Activated CD4-positive, alpha-beta T cell treated with anti-CD3 and anti-CD28 coated beads, Interleukin-2, amount 50 U/mL, for 4 hours (primary cell): ENCODE measurements around the gene DVL3.
A peak's percentile ranks its signal among the peaks of the same experiment; 100 is the strongest.

Experiments used
- DNase-seq, 2 experiments: peaks; one replicate each; pipeline ENCODE4 v3.0.0-alpha.2; 2020

DVL3 gene

GRCh38 chr3:184177767-184178306, 22.7 kb downstream of the DVL3 start:
- DNase-seq: no peak

- DNase-seq: no peak
These were observed 23.5 kb downstream of the DVL3 start for GRCh38 chr3:184178521-184179138.

- DNase-seq: no peak
These were observed 25.0 kb downstream of the DVL3 start for GRCh38 chr3:184180165-184180564.

GRCh38 chr3:184181596-184181995, 26.4 kb downstream of the DVL3 start:
- DNase-seq: no peak

GRCh38 chr3:184183679-184184078, 28.5 kb downstream of the DVL3 start:
- no peak for DNase-seq

- no peak for DNase-seq
These were observed 29.5 kb downstream of the DVL3 start for GRCh38 chr3:184184546-184185230.

GRCh38 chr3:184185461-184186183, 30.4 kb downstream of the DVL3 start:
- DNase-seq: peak; percentile 99

- no peak for DNase-seq
These were observed 31.2 kb downstream of the DVL3 start, which contains the start of gene ABCF3 for GRCh38 chr3:184186184-184186901. ABCF3 (plus strand) TSS chr3:184186199; CDS start chr3:184186208, 9 bp downstream.

GRCh38 chr3:184186902-184187207, 31.7 kb downstream of the DVL3 start:
- no peak for DNase-seq

- no peak for DNase-seq
These were observed 32.9 kb downstream of the DVL3 start for GRCh38 chr3:184188080-184188479.

GRCh38 chr3:184189421-184189820, 34.2 kb downstream of the DVL3 start:
- no peak for DNase-seq

- no peak for DNase-seq
These were observed 37.7 kb downstream of the DVL3 start for GRCh38 chr3:184192889-184193288.

GRCh38 chr3:184193991-184194539, 38.9 kb downstream of the DVL3 start:
- DNase-seq: no peak

GRCh38 chr3:184196536-184196935, 41.4 kb downstream of the DVL3 start:
- DNase-seq: no peak

- DNase-seq: no peak
These were observed 43.3 kb downstream of the DVL3 start for GRCh38 chr3:184198509-184198908.

- no peak for DNase-seq
These were observed 45.6 kb downstream of the DVL3 start for GRCh38 chr3:184200825-184201224.

- DNase-seq: no peak
These were observed 48.3 kb downstream of the DVL3 start for GRCh38 chr3:184203526-184203925.

- no peak for DNase-seq
These were observed 54.2 kb downstream of the DVL3 start for GRCh38 chr3:184209146-184209923.

GRCh38 chr3:184211297-184211696, 56.1 kb downstream of the DVL3 start:
- DNase-seq: no peak

GRCh38 chr3:184211718-184212117, 56.5 kb downstream of the DVL3 start:
- no peak for DNase-seq

- no peak for DNase-seq
These were observed 63.6 kb downstream of the DVL3 start for GRCh38 chr3:184218814-184219213.

GRCh38 chr3:184222521-184222920, 67.3 kb downstream of the DVL3 start:
- no peak for DNase-seq
